Activated T-cell treated with anti-CD3 and anti-CD28 coated beads for 1 hour (primary cell): ENCODE data around the gene PTPN18.
"Not testable (repeated sequence)": the region's sequence is repeated elsewhere in the genome, so short reads cannot be mapped to it uniquely, and the experiment has no call there.

Experiments used
- DNase-seq: peaks from one replicate; pipeline ENCODE4 v3.0.0-alpha.2; 2020; ENCODE audit warnings: low read depth

Gene PTPN18

DNA sequence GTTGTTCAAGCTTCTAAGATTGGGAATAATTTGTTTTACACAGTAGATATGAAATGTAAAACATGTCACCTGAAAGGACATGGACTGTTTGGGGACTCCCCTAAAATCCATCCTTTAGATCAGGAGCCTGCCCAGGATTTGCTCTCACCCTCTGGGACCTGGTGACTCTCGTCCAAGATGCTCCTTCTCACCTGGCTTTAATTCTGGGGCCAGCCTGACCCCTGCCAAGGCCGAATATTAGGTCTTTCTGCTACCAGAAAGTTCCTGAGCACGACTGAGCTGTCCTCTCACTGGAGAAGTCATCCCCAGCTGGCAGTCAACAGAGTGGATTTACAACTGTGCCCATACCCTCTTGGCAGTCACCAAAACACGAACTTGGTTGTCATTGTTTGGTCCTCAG lies 25.3 kb downstream of the PTPN18 start:
- no peak for DNase-seq

GRCh38 chr2:130381619-130382018 lies 25.8 kb downstream of the PTPN18 start:
- no peak for DNase-seq

DNA sequence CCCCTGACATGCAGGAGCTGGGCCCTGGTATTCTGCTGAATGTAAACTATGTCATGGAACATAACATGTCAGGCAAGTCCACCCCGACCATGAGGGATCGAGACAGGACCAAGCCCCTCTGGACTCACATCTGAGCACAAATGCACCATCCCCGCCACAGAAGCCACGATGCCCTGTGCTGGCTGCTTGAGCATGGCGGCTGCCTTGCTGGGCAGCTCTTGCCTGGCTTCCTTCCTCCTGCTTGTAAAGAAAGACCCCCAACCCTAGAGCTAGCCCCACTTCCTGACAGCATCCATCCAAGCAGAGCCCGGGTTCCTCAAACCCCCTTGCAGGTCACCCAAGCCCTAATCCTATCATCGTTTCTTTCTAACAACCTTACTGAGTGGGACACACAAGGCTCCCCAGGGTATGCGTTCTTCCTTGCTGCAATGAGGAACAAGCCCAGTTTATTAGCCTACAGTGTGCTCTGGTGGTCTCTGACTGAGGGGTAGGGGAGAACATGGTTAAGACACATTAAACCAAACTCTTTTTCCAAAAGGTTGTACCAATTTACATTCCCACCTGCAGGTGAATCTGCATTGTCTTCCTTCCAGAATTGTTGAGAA lies 26.6 kb downstream of the PTPN18 start:
- no peak for DNase-seq

DNA sequence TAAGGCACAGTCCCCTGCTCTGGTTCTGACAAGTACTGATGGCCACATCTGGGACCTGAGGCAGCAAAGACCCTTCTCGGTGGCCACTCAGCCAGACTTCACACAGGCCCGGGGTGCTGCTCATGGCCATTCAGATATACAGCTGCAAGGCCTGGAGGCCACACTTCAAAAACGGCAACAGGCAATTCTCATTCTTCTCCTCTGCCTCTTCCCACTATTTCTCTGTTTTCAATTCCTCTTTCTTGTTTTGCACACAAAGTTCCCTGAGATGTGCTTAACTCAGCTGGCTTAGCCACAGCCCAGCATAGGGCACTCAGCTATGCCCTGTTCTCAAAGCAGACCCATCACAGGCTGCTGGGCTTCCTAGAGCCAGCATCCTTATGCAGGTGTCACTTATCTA lies 29.9 kb downstream of the PTPN18 start:
- no peak for DNase-seq

- DNase-seq: no peak
Observed at GRCh38 chr2:130387071-130387400, 31.2 kb downstream of the PTPN18 start.

DNA sequence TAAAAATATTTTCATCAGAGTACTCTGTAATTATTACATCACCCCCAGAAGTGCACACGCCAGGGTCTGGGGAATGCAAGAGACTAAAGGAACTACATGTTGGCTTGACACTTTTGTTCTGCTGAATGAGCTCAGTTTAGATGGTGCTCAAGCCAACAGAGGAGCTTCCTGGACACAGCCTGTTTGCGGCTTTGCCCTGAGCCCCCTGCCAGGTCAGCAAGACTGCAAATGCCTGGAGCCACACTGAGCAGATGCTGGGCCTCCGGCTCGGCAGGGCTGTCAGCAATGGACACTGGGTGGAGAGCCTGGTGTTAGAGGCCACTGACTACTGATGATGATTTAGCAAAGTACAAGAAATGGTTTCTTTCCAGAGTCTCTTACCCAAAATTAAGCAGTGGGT lies 31.9 kb downstream of the PTPN18 start:
- DNase-seq: no peak

DNA sequence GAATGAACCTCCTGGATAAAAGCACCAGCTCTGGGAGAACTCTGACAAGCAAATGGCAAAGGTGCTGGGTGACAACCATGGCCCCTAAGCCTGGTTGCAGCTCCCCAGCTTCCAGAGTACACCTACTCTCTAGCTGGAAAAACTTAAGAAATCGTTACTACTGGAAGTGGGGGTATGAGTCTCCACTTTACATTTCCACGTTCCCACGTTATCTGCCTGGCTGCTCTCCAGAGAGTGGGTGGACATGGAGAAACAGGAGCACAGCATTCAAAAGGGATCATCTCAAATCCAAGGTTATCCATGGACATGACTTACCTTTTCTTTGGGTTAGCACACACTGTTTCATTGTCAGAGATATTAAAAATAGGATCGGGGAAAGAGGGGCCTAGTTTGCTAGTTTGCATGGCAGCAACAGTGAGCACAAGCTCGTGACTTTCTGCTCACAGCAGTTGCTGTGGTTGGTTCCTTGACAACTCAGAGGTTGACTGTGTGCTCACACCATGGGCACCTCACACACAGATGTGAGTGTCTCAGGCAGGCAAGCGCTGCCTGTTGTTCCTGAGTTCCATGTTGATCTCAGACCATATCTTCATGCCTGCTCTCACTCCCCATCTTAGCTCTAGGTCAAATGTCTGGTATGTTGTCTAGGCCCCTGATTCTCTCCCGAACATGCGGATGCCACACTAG lies 32.5 kb downstream of the PTPN18 start:
- DNase-seq: no peak

GRCh38 chr2:130389358-130389757 lies 33.5 kb downstream of the PTPN18 start:
- DNase-seq: no peak

DNA sequence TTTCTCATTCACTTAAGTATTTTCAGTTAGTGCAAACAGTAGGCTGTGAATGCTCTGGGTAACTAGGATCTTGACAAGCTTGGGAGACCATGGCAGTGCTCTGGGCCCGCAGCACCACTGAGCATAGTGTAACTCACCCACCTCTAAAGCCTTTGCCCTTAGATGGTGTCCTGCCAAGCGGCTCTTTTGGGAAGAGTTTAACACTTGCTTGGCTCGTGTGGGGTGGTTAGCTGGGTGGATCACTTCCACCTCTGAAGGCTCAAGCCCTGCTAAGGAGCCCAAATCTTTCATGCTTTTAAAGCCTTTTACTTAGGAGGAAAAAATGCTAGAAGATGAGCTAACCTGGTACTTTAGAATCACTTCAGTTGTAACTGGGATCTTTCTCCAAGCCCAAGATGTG lies 33.9 kb downstream of the PTPN18 start:
- no peak for DNase-seq

DNA sequence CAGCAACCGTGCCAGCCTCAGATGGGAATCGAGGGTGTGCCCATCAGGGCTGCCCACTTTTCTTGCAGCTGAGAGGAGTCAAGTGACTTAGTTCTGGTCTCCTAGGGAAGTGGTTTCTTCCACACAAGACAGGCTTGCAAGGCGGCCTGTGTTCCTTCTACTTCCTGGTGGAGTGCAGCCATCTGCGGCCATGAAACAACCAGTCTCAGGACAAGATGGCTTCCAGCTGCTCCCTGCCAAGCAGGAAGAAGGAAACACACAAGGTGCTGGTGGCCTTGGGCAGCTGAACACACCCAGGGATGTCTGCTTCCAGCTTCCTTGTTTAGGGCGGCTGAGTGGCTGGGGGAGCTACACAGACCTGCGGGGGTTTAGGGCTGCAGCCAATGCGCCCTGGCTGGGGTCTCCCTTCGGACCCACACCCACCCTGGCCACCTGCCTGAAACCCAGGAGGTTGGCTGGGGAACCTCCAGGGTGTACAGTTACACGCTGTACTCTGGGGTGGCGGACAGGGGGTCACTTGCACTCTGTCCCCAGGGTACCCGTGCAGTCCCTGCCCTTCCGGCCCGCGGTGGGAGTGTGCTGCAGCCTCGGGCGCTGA lies 34.7 kb downstream of the PTPN18 start:
- no peak for DNase-seq

- peak; percentile 42 for DNase-seq
Observed at GRCh38 chr2:130391058-130391871, 35.4 kb downstream of the PTPN18 start.

GRCh38 chr2:130391872-130392670 lies 36.2 kb downstream of the PTPN18 start:
- DNase-seq: no peak

DNA sequence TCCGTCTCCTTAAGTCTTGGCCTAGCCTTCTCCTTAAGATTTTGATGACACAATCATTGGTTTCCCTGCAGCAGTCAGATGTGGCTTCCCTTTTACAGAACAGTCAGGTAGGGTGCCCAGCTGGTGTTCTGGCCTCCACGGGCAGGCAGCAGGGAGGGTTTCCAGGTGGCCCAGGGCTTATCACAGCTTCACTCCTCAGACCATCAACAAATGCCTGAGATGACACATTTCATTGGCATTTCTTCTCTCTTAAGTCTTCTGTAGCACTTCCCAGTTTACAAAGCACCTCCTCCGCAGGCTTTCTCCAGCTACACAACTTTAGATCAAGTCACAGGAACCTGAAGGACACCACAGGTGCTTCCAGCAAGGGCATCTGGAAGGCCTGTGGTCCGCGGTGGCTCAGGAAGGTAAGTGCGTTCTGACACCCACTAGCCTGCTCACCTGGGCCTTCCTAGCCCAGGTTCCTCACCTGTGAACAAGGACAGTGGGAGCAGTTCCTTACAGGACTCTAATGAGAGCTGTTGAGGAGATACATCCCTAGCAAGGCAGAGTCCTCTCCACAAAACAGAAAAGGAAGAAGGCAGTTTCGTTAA lies 37.6 kb downstream of the PTPN18 start:
- DNase-seq: no peak

DNA sequence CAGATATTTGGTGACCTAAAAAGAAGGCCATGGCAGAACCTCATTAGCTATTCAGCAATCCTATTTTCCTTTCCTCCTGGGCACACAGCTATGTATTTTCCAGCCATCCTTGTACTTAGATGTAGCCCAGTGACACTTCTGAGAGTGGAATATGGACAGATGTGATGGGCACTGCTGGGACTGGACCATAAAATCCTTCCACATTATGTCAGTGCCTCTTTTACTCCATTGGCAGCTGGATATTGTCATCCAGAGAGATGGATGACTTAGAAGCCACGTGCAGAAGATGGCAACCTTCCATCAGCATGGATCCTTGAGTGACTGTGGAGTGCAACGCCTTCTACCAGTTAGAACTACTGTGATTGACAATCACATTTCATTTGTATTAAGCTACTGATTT lies 50.4 kb downstream of the PTPN18 start:
- not testable (repeated sequence) for DNase-seq

DNA sequence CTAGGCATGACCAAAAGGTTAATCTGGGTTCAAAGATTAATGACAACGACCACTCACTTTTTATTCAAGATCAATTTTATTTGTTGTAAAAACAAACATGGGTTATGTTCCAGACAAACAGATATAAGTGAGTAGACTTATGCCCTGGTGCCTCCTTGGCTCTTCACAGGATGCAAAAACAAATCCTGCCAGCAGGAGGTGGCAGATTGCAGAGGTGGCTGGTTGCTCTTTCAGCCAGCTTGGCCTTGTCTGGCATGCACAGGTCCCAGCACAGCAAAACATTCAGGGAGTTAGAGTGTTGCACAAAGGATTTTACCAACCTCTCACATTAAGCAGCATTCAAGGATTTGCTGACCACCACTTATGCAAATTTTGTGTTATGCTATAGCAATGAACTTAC lies 60.8 kb downstream of the PTPN18 start:
- DNase-seq: not testable (repeated sequence)

GRCh38 chr2:130418845-130419244 lies 63.0 kb downstream of the PTPN18 start:
- DNase-seq: not testable (repeated sequence)
